Thoracic aorta endothelial cell (primary cell): ENCODE measurements around the gene MSANTD1. TPM values are rescaled to one million over a fixed set of nuclear protein-coding genes. Genes with fewer than 3 reads are reported as not detected.

Source experiments
- total RNA-seq: library from RNA; depleted of rRNA; stranded (reverse); fragments of >200 nt; gene quantifications from 2 replicates; pipeline ENCODE4 v1.2.3, GENCODE V29; 2012

MSANTD1 gene
- total RNA-seq = 0.36 and 0.53 TPM in 2 replicates

DNA sequence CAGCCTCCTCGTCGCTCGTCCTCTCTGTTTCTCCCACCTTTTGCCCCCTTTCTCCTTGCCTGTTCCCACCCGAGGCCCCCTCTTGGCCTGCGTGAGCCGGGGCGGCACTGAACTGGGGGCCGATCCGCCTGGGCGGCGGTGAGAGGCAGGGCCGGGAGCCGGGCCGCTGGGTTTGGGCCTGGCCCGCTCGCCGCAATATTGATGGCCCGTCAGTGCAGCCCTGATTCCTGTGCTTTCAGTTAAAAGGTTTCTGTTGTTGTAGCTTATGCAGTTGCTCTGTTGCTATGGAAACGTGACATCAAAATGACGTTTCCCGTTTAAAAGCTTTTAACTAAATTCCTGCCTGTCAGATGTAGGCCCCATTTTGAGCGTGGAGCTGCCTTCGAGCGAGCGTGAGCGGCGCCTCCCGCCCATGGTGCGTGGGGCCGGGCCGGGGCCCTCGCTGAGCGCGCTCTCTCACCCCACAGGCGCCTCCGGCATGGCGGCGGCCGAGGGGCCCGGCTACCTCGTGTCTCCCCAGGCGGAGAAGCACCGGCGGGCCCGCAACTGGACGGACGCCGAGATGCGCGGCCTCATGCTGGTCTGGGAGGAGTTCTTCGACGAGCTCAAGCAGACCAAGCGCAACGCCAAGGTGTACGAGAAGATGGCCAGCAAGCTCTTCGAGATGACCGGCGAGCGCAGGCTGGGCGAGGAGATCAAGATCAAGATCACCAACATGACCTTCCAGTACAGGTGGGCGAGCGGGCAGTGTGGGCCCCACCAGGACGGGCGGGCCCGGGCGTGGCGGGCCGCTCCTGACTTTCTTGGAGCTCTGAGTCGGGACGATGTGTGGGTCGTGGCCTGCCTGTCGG lies at the start of gene MSANTD1:
Gene MSANTD1 (plus strand): TSS at position 349 of the 851 bp plus-strand sequence. CDS start 64 bp downstream, at position 413.

DNA sequence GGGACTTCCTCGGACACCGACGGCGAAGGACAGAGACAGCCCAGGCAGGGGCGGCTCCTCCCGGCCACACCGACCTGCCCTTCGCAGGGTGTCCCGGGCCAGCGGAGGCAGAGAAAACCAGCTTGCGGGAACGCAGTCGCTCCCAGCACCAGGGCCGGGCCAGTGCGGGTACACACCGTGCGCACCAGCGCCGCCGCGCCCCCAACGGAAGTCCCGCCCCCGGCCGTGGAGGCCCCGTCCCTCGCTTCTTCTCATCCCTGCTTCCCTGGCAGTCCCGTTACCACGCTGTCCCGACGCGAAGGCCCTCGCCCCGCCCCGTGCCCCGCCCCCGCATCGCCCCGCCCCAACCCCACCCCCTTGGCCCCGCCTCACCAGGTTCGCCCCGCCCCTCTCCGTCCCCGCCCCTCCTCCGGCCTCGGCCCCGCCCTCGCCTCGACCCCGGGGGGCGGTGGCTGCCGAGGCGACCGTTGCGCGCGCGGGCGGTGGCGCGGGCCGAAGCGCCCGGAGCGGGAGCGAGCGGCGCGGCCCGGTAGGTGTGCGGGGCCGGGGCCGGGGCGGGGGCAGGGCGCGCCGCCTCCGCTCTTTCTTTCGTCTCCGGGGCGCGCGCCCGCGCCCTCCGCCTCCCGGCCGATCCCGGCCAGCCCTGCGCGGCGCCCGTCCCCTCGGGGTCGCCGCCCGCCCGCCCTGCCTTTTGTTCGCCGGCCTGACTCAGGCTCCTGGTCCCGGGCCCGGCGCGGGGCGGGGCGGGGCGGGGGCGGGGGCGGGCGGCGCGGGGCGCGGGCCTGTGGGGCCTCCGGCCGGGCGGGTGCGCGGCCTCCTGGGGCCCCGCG lies 43.8 kb downstream of the MSANTD1 start, which contains the start of gene RGS12:
Gene RGS12 (plus strand): TSS at position 451 of the 830 bp plus-strand sequence. CDS start 23,150 bp downstream, outside the sequence.

Other genes with a start within 250 kb of the MSANTD1 start
- not detected in 2 replicates for gene HTT-AS, start 174.6 kb upstream of the MSANTD1 start, total RNA-seq
- 52.3 and 63.7 TPM in 2 replicates for gene HTT, start 174.5 kb upstream of the MSANTD1 start, total RNA-seq
- 55.5 and 78.7 TPM in 2 replicates for gene RGS12, start 43.9 kb downstream of the MSANTD1 start, total RNA-seq
- 0.07 and 0.13 TPM in 2 replicates for gene HGFAC, start 192.8 kb downstream of the MSANTD1 start, total RNA-seq
- gene DOK7, start 214.1 kb downstream of the MSANTD1 start, total RNA-seq = not detected in 2 replicates